Measurements from ENCODE around the gene NCL.
A peak's percentile ranks its signal among the peaks of the same experiment; 100 is the strongest.
"Not testable (repeated sequence)": the region's sequence is repeated elsewhere in the genome, so short reads cannot be mapped to it uniquely, and the experiment has no call there.

The NCL gene

DNA sequence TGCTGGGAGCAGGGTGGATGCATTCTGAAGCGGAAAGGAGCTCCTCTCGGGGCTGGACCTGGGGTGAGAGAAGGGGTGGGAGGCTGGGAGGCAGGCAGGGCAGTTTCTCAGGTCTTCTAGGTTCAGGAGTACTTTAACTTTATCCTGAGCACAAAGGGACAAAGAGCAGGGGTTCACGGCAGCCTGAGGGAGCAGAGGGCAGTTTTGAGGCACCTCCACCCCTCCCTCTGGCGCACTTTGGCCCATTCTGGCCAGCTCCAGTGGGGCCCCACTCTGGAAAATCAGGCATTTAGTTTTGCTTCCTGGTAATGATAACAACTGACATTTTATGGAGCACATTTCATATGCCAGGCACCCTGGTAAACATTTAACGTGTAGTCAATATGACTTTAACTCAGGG lies 54.5 kb downstream of the NCL start:
- TF ChIP-seq, protein P1, sequence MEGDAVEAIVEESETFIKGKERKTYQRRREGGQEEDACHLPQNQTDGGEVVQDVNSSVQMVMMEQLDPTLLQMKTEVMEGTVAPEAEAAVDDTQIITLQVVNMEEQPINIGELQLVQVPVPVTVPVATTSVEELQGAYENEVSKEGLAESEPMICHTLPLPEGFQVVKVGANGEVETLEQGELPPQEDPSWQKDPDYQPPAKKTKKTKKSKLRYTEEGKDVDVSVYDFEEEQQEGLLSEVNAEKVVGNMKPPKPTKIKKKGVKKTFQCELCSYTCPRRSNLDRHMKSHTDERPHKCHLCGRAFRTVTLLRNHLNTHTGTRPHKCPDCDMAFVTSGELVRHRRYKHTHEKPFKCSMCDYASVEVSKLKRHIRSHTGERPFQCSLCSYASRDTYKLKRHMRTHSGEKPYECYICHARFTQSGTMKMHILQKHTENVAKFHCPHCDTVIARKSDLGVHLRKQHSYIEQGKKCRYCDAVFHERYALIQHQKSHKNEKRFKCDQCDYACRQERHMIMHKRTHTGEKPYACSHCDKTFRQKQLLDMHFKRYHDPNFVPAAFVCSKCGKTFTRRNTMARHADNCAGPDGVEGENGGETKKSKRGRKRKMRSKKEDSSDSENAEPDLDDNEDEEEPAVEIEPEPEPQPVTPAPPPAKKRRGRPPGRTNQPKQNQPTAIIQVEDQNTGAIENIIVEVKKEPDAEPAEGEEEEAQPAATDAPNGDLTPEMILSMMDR (IDR thresholded peaks at IDR 0.05; ENCODE audit: low read length) = no peak
- TF ChIP-seq EZH2 (IDR thresholded peaks at IDR 0.05; ENCODE audit: borderline replicate concordance, low read length) = no peak

DNA sequence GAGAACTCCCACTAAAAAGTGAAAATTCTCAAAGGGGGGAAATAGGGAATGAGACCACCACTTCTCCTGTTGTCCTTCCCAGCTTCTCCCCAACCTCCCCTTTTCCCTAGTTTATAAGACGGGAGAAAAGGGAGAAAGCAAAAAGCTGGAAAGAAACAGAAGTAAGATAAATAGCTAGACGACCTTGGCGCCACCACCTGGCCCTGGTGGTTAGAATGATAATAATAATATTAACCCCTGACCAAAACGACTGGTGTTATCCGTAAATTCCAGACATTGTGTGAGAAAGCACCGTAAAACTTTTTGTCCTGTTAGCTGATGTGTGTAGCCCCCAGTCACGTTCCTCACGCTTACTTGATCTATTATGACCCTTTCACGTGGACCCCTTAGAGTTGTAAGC lies 56.0 kb downstream of the NCL start:
- H3K9me2 ChIP-seq (ENCODE audit: low read depth, low read length); H3F3A ChIP-seq (ENCODE audit: insufficient read depth, low read length); H3K4me3 ChIP-seq (ENCODE audit: low read depth, low read length, poor library complexity, severe bottlenecking); H2AFZ ChIP-seq (ENCODE audit: low read length); H4K20me1 ChIP-seq (ENCODE audit: insufficient read depth, low read length); H3K27ac ChIP-seq (ENCODE audit: low read depth, low read length, poor library complexity, severe bottlenecking); H3K9ac ChIP-seq (ENCODE audit: low read length); H3K4me2 ChIP-seq (ENCODE audit: low read length); H3K79me2 ChIP-seq (ENCODE audit: insufficient read depth, low read length); H3K27me3 ChIP-seq (ENCODE audit: insufficient read depth, low read length): not testable (repeated sequence)
- Histone ChIP-seq H3K9me3 (ENCODE audit: low read length) (peaks cover 15% of the 10 kb centered on the region), H3K36me3 (ENCODE audit: insufficient read depth, low read length) (peaks cover 13% of the 10 kb centered on the region; the same call in 1 of the 2 replicates), H3K4me1 (ENCODE audit: insufficient read depth, low read length, severe bottlenecking) (peaks cover 12% of the 10 kb centered on the region)

More for the DNA sequence above, 54.5 kb downstream of the NCL start:
- Histone ChIP-seq H3K9me2 (ENCODE audit: low read depth, low read length) (no peaks in the 10 kb centered on the region), H2AFZ (ENCODE audit: low read length) (no peak overlapping the region), H3K4me3 (ENCODE audit: low read depth, low read length, poor library complexity, severe bottlenecking) (no peak overlapping the region), H3K9ac (ENCODE audit: low read length) (no peak overlapping the region), H3K36me3 (ENCODE audit: insufficient read depth, low read length) (peaks cover 13% of the 10 kb centered on the region; the same call in 1 of the 2 replicates), H3K4me1 (ENCODE audit: insufficient read depth, low read length, severe bottlenecking) (peaks cover 7% of the 10 kb centered on the region), H3K27me3 (ENCODE audit: insufficient read depth, low read length) (no peaks in the 10 kb centered on the region; the same call in 1 of the 2 replicates), H4K20me1 (ENCODE audit: insufficient read depth, low read length) (no peaks in the 10 kb centered on the region), H3K4me2 (ENCODE audit: low read length) (no peak overlapping the region), H3K9me3 (ENCODE audit: low read length) (peaks cover 15% of the 10 kb centered on the region), H3K79me2 (ENCODE audit: insufficient read depth, low read length) (no peaks in the 10 kb centered on the region), H3F3A (ENCODE audit: insufficient read depth, low read length) (no peaks in the 10 kb centered on the region), H3K27ac (ENCODE audit: low read depth, low read length, poor library complexity, severe bottlenecking) (no peak overlapping the region)

DNA sequence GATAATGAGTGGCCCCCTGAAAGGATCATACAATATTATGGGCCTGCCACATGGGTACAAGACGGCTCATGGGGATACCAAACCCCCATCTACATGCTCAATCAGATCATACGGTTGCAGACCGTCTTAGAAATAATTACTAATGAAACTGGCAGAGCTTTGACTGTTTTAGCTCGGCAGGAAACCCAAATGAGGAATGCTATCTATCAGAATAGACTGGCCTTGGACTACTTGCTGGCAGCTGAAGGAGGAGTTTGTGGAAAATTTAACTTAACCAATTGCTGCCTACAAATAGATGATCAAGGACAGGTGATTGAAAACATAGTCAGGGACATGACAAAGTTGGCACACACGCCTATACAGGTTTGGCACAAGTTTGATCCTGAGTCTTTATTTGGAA lies 56.6 kb downstream of the NCL start:
- H4K20me1 ChIP-seq (ENCODE audit: insufficient read depth, low read length); H3K27ac ChIP-seq (ENCODE audit: low read depth, low read length, poor library complexity, severe bottlenecking); H3K4me3 ChIP-seq (ENCODE audit: low read depth, low read length, poor library complexity, severe bottlenecking); H3F3A ChIP-seq (ENCODE audit: insufficient read depth, low read length); H3K9me2 ChIP-seq (ENCODE audit: low read depth, low read length); H3K9ac ChIP-seq (ENCODE audit: low read length); H2AFZ ChIP-seq (ENCODE audit: low read length); H3K79me2 ChIP-seq (ENCODE audit: insufficient read depth, low read length); H3K4me2 ChIP-seq (ENCODE audit: low read length); H3K27me3 ChIP-seq (ENCODE audit: insufficient read depth, low read length): not testable (repeated sequence)
- Histone ChIP-seq H3K4me1 (ENCODE audit: insufficient read depth, low read length, severe bottlenecking) (peaks cover 12% of the 10 kb centered on the region), H3K9me3 (ENCODE audit: low read length) (peaks cover 15% of the 10 kb centered on the region), H3K36me3 (ENCODE audit: insufficient read depth, low read length) (peaks cover 13% of the 10 kb centered on the region; the same call in 1 of the 2 replicates)

DNA sequence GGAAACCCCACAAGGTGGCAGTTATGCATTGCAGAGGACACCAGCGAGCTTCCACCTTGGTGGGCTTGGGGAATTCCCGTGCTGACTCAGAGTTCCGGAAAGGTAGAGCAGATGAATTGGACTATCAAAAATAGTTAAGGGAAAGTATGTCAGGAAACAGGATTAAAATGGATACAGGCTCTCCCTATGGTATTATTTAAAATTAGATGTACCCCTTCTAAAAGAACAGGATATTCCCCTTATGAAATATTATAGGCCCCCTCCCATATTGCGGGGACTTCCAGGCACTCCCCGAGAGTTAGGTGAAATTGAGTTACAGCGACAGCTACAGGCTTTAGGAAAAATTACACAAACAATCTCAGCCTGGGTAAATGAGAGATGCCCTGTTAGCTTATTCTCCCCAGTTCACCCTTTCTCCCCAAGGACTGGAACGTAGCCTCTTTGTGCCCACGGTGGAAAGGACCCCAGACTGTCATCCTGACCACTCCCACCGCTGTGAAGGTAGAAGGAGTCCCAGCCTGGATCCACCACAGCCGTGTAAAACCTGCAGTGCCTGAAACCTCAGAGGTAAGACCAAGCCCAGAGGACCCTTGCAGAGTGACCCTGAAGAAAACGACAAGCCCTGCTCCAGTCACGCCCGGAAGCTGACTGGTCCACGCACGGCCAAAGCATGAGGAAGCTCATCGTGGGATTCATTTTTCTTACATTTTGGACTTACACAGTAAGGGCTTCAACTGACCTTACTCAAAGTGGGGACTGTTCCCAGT lies 58.5 kb downstream of the NCL start:
- not testable (repeated sequence) for H3K27ac ChIP-seq (ENCODE audit: low read depth, low read length, poor library complexity, severe bottlenecking); H2AFZ ChIP-seq (ENCODE audit: low read length); H3K9ac ChIP-seq (ENCODE audit: low read length); H3K27me3 ChIP-seq (ENCODE audit: insufficient read depth, low read length); H3F3A ChIP-seq (ENCODE audit: insufficient read depth, low read length); H3K4me3 ChIP-seq (ENCODE audit: low read depth, low read length, poor library complexity, severe bottlenecking); H3K9me3 ChIP-seq (ENCODE audit: low read length); H3K9me2 ChIP-seq (ENCODE audit: low read depth, low read length); H3K79me2 ChIP-seq (ENCODE audit: insufficient read depth, low read length); H4K20me1 ChIP-seq (ENCODE audit: insufficient read depth, low read length); H3K4me2 ChIP-seq (ENCODE audit: low read length); H3K4me1 ChIP-seq (ENCODE audit: insufficient read depth, low read length, severe bottlenecking); H3K36me3 ChIP-seq (ENCODE audit: insufficient read depth, low read length)
- TF ChIP-seq, protein P1 (IDR thresholded peaks at IDR 0.05; ENCODE audit: low read length) = peak; percentile 34; the same call in 1 of the 2 replicates

DNA sequence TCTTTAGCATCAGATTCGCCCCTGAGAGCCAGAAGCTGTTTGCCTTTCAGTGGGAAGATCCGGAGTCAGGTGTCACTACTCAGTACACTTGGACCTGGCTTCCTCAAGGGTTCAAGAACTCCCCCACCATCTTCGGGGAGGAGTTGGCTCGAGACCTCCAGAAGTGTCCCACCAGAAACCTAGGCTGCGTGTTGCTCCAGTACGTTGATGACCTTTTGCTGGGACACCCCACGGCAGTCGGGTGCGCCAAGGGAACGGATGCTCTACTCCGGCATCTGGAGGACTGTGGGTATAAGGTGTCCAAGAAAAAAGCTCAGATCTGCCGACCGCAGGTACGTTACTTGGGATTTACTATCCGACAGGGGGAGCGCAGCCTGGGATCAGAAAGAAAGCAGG lies 60.1 kb downstream of the NCL start:
- not testable (repeated sequence) for H2AFZ ChIP-seq (ENCODE audit: low read length); H3K36me3 ChIP-seq (ENCODE audit: insufficient read depth, low read length); H3K4me2 ChIP-seq (ENCODE audit: low read length)

More for the DNA sequence above, 60.1 kb downstream of the NCL start:
- H3K4me3 ChIP-seq (ENCODE audit: low read depth, low read length, poor library complexity, severe bottlenecking); H3K27me3 ChIP-seq (ENCODE audit: insufficient read depth, low read length); H3K79me2 ChIP-seq (ENCODE audit: insufficient read depth, low read length); H4K20me1 ChIP-seq (ENCODE audit: insufficient read depth, low read length); H3K9me3 ChIP-seq (ENCODE audit: low read length); H3K9me2 ChIP-seq (ENCODE audit: low read depth, low read length); H3K27ac ChIP-seq (ENCODE audit: low read depth, low read length, poor library complexity, severe bottlenecking); H3F3A ChIP-seq (ENCODE audit: insufficient read depth, low read length); H3K9ac ChIP-seq (ENCODE audit: low read length): not testable (repeated sequence)
- H3K4me1 ChIP-seq (ENCODE audit: insufficient read depth, low read length, severe bottlenecking) = peaks cover 14% of the 10 kb centered on the region
